Measurements from ENCODE around the gene TBX5. TPM values are rescaled to one million over a fixed set of nuclear protein-coding genes. Genes with fewer than 3 reads are reported as not detected.

TBX5 gene
- polyA plus RNA-seq, 1 donor (not counting 4 experiments of a cell fraction or from before 2014, with no cell fraction given) = not detected

GRCh38 chr12:114393569-114393968 is 12.4 kb downstream of the TBX5 start:
- DNase-seq (ENCODE audit: low read depth, low spot score) = no peak
- H3K4me3 ChIP-seq (ENCODE audit: control insufficient read depth in 2 of 3, extremely low read depth in 1 of 3, insufficient read depth in 2 of 3, low read depth in 1 of 3, low read length in 3 of 3) = no peak overlapping the region
- no peak overlapping the region for H2AFZ ChIP-seq (ENCODE audit: control insufficient read depth, low read length)
- dilution Hi-C loops (cut with MboI; ENCODE audit: extremely low pct_ligation_motif_present, low sequenced_read_pairs) = no loop called here
- no peak for FAIRE-seq
- TF ChIP-seq EZH2 (IDR thresholded peaks at IDR 0.05; ENCODE audit: low read length) (no peak), CTCF (optimal IDR thresholded peaks at IDR 0.05 in 1 of 3, IDR thresholded peaks at IDR 0.05 in 1 of 3, conservative IDR thresholded peaks at IDR 0.05 in 1 of 3; ENCODE audit: extremely low read depth in 1 of 3, insufficient read depth in 2 of 3, low read length in 3 of 3) (no peak)
- H3K27me3 ChIP-seq (ENCODE audit: control insufficient read depth, extremely low read depth, insufficient read depth, low read length) = peaks cover 57% of the 10 kb centered on the region
- H3K4me1 ChIP-seq (ENCODE audit: control insufficient read depth, extremely low read depth, insufficient read depth, low read length) = no peaks in the 10 kb centered on the region
- no peak overlapping the region for H3K4me2 ChIP-seq (ENCODE audit: control insufficient read depth, extremely low read depth, insufficient read depth, low read depth, low read length)
- no peaks in the 10 kb centered on the region for H3K9me1 ChIP-seq (ENCODE audit: control insufficient read depth, extremely low read depth, insufficient read depth, low read length)
- H3K9me3 ChIP-seq (ENCODE audit: control insufficient read depth, low read depth, low read length) = no peaks in the 10 kb centered on the region
- no peak overlapping the region for H3K27ac ChIP-seq (ENCODE audit: control insufficient read depth, insufficient read depth, low read length)
- no peak overlapping the region for H3K9ac ChIP-seq (ENCODE audit: control insufficient read depth, extremely low read depth, insufficient read depth, low read length)
- H3K79me2 ChIP-seq (ENCODE audit: control insufficient read depth, insufficient read depth, low read length) = no peaks in the 10 kb centered on the region
- H4K20me1 ChIP-seq (ENCODE audit: control insufficient read depth, extremely low read depth, insufficient read depth, low read length) = no peaks in the 10 kb centered on the region
- no peaks in the 10 kb centered on the region for H3K36me3 ChIP-seq (ENCODE audit: control insufficient read depth in 2 of 2, extremely low read depth in 1 of 2, insufficient read depth in 2 of 2, low read length in 2 of 2)

GRCh38 chr12:114392909-114393308 is 13.0 kb downstream of the TBX5 start:
- dilution Hi-C loops (cut with MboI; ENCODE audit: extremely low pct_ligation_motif_present, low sequenced_read_pairs) = no loop called here
- FAIRE-seq (no peak), DNase-seq (ENCODE audit: low read depth, low spot score) (no peak)
- Histone ChIP-seq H4K20me1 (ENCODE audit: control insufficient read depth, extremely low read depth, insufficient read depth, low read length) (no peaks in the 10 kb centered on the region), H3K9me1 (ENCODE audit: control insufficient read depth, extremely low read depth, insufficient read depth, low read length) (no peaks in the 10 kb centered on the region), H2AFZ (ENCODE audit: control insufficient read depth, low read length) (no peak overlapping the region), H3K4me1 (ENCODE audit: control insufficient read depth, extremely low read depth, insufficient read depth, low read length) (no peaks in the 10 kb centered on the region), H3K4me3 (ENCODE audit: control insufficient read depth in 2 of 3, extremely low read depth in 1 of 3, insufficient read depth in 2 of 3, low read depth in 1 of 3, low read length in 3 of 3) (no peak overlapping the region), H3K27ac (ENCODE audit: control insufficient read depth, insufficient read depth, low read length) (no peak overlapping the region), H3K9ac (ENCODE audit: control insufficient read depth, extremely low read depth, insufficient read depth, low read length) (no peak overlapping the region), H3K36me3 (ENCODE audit: control insufficient read depth in 2 of 2, extremely low read depth in 1 of 2, insufficient read depth in 2 of 2, low read length in 2 of 2) (no peaks in the 10 kb centered on the region), H3K79me2 (ENCODE audit: control insufficient read depth, insufficient read depth, low read length) (no peaks in the 10 kb centered on the region), H3K9me3 (ENCODE audit: control insufficient read depth, low read depth, low read length) (no peaks in the 10 kb centered on the region), H3K27me3 (ENCODE audit: control insufficient read depth, extremely low read depth, insufficient read depth, low read length) (peaks cover 50% of the 10 kb centered on the region), H3K4me2 (ENCODE audit: control insufficient read depth, extremely low read depth, insufficient read depth, low read depth, low read length) (no peak overlapping the region)
- TF ChIP-seq EZH2 (IDR thresholded peaks at IDR 0.05; ENCODE audit: low read length) = no peak
- TF ChIP-seq CTCF (optimal IDR thresholded peaks at IDR 0.05 in 1 of 3, IDR thresholded peaks at IDR 0.05 in 1 of 3, conservative IDR thresholded peaks at IDR 0.05 in 1 of 3; ENCODE audit: extremely low read depth in 1 of 3, insufficient read depth in 2 of 3, low read length in 3 of 3) = no peak
